HL-60 (cell line): ENCODE data around the gene MAPK8IP2.

Source experiments
- CTCF ChIP-seq: IDR thresholded peaks from one replicate; pipeline ENCODE4 v1.5.1; 2011; ENCODE audit warnings: low read length, control low read depth, inconsistent platforms; ENCODE audit not compliant: insufficient read depth
- POLR2AphosphoS5 ChIP-seq: IDR thresholded peaks from 2 replicates; pipeline ENCODE4 v1.6.1; 2012; ENCODE audit warnings: low read depth
- REST ChIP-seq: IDR thresholded peaks from 2 replicates; pipeline ENCODE4 v1.6.1; 2012; ENCODE audit warnings: low read depth; ENCODE audit not compliant: insufficient replicate concordance
- SPI1 ChIP-seq: IDR thresholded peaks from 2 replicates; pipeline ENCODE4 v1.6.1; 2012; ENCODE audit warnings: low read depth, mild to moderate bottlenecking, borderline replicate concordance

- TF ChIP-seq CTCF, result no peak
- no peak for TF ChIP-seq POLR2AphosphoS5
- TF ChIP-seq REST, result no peak
- TF ChIP-seq SPI1, result no peak
Observed at GRCh38 chr22:50563413-50564160, 37.0 kb upstream of the MAPK8IP2 start.
